NCI-H187 (cell line): ENCODE results near the gene SRPK2.

Experiments
- DNase-seq, 2 experiments: peaks; one replicate each; lab custom pipeline; 2025; lab: John Stamatoyannopoulos, UW

SRPK2 gene

DNA sequence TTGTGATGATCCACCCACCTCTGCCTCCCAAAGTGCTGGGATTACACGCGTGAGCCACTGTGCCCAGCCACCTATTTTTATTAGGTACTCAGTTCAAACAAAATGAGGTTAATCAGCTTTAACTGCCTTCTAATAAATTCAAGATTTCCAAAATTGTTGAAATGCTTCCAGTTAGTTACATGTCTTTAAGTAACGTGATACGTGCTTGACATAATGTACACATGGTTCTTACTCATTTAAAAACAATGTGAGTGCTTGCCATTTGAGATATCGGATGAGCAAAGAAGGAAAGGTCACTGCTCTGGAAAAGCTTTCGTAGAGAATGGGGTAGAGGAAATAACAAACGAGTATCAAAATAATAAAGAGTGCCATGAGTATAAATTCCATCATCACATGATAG, 291.1 kb downstream of the SRPK2 start:
- DNase-seq = no peak

DNA sequence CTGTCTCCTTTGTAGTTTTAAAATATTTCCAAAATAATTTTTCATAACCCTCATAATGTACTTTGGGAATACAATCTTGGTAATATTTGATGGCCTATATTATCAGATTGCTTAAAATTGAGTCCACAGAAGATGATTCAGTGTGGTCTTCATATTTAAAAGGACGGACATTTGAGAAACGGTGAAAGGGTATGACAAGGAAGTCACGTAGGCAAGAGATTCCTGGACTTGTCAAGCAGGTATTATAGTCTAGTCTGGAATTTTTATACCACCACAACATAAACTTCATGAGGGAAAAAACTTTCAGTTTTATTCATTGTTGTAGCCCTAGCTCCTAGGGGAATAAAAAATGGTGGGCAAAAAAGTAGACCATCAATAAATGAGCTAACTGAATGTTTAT, 292.4 kb downstream of the SRPK2 start:
- DNase-seq = no peak

DNA sequence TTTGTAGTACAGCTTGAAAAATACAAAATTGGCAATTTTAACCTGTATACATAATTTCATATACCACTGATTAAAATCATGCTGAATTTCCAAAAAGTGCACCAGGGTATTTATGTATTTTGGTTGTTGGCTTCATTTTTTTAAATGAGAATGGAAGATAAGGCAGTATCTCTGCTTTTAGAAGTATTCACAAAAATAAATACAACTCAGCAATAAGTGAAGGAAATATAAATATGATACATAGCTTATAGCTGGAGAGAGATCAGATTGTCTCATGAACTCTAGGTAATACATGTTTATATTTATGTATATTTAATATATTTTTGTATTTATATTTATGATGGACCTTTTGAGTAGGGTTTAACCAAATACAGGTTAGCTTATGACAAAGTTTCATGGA, 293.8 kb downstream of the SRPK2 start:
- DNase-seq = no peak

DNA sequence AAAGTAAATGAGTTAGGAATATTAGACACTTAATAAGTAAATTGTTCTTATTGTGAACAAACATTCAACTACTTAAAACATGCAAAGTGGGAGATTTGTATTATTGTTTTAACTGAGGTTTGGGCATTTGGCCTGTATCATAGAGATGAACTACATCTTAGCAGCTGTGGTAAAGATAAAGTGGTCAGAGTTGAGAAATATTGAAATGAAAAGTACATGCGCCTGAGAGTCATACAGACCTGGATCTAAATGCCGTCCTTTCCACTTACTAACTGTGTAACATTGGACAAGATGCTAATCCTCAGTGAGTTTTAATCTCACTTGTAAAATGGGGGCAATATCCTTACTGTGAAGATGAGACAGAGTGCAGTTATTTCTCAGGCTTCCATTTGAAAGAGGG, 300.3 kb downstream of the SRPK2 start:
- no peak for DNase-seq

DNA sequence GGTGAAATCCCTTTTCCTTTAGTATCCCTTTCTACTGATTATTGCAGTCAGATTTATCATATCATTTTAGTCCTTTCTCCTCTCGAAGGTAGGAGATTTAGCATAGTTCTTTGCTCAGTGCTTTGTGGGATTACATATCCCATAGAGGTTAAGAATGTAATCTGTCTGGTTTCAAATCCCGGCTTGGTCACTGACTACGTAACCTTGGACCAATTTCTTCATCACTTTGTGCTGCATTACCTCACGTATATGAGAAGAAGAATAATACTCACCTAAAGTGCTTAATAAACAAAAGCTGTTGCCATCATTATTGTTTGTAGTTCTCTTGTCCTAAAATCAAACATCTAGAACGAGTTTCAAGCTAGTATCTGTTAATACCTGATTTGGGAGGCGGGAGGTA, 300.7 kb downstream of the SRPK2 start:
- DNase-seq = no peak

DNA sequence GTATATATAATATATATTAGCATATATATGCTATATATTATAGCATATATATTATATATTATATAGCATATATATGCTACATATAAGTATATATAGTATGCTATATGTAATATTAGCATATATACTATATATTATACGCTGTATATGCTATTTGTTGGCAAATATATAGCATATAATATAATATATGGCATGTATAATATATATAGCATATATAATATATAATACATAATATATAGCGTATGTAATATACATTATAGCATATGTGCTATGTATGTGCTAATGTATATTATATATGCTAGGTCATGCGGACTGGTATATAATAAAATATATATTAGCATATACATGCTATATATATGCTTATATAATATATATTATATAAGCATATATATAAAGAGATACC, 301.9 kb downstream of the SRPK2 start:
- no peak for DNase-seq

DNA sequence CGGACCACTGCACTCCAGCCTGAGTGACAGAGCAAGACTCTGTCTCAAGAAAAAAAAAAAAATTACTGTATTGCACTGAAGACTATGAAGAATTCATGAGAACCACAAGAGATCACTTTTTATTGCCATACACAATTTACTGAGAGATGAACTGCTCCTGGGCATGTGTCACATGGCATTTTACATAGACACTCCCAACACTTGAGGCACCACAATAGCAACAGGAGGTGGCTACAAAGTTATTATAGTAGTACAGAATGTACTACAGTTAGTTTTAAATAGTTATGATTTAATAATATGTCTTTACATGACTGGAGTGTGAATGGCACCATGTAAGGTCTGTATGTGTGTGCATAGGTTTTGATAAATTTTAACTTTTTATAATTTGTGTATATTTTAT, 304.1 kb downstream of the SRPK2 start:
- no peak for DNase-seq

DNA sequence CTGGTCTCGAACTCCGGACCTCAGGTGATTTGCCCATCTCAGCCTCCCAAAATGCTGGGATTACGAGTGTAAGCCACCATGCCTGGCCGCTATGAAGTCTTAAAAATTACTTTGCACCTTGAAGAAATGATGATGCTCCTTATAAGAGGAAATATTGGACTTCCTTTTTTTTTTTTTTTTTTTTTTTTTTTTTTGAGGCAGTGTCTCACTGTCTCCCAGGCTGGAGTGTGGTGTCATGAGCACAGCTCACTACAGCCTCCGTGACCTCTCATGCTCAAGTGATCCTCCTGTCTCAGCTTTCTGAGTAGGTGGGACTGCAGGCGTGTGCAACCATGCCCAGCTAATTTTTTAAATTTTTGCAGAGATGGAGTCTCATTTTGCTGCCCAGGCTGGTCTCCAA, 309.4 kb downstream of the SRPK2 start:
- no peak for DNase-seq

DNA sequence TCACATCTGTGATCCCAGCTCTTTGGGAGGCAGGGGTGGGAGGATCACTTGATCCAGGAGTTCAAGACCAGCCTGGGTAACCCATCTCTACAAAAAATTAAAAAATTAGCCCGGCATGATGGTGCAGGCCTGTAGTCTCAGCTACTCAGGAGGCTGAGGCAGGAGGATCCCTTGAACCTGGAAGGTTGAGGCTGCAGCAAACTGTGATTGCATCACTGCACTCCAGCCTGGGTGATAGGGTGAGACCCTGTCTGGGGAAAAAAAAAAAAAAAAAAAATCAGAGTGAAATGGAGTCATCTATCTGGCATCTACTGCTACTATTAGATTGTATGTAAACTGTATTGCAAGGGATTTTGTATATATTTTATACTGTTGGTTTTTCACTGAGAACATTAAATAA, 315.6 kb downstream of the SRPK2 start:
- DNase-seq = no peak

DNA sequence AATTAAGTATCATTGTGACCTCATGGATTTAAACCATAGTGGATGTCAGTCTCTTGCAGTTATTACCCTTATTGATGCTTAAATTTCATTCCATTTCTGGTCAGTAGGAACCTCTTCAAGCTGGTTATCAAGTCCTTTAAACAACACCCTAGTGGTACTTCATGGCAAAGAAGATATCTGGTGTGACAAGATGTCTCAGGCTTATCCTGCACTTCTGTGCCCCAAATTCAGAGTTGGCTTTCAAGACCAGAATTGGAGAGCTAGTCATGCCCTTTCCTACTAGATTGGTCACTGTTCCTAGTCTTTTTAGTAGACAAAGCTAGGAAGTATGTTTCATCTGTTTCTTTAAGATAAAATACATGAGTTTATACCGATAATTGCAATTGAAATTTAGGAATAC, 319.8 kb downstream of the SRPK2 start:
- no peak for DNase-seq

DNA sequence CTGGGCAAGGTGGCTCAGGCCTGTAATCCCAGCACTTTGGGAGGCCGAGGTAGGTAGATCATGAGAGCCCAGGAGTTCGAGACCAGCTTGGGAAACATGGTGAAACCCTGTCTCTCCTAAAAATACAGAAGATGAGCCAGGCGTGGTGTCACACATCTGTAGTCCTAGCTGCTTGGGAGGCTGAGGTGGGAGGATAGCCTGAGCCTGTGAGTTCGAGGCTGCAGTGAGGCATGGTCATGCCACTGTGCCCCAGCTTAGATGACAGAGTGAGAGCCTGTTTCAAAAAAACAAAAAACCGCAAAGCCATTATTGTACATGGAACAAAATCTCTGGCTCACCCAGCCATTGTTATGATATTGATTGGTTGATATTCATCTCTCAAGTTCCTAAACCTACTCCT, 321.0 kb downstream of the SRPK2 start:
- no peak for DNase-seq
